ENCODE data around the gene MICAL2.

Gene MICAL2

GRCh38 chr11:12169822-12170221 lies 59.4 kb downstream of the MICAL2 start:
- DNase-seq (ENCODE audit: low read depth, low spot score) = no peak

- no peak for DNase-seq (ENCODE audit: low read depth, low spot score)
These were observed 60.1 kb downstream of the MICAL2 start for GRCh38 chr11:12170501-12170900.

- DNase-seq (ENCODE audit: low read depth, low spot score) = no peak
These were observed 60.6 kb downstream of the MICAL2 start for GRCh38 chr11:12170984-12171383.

DNA sequence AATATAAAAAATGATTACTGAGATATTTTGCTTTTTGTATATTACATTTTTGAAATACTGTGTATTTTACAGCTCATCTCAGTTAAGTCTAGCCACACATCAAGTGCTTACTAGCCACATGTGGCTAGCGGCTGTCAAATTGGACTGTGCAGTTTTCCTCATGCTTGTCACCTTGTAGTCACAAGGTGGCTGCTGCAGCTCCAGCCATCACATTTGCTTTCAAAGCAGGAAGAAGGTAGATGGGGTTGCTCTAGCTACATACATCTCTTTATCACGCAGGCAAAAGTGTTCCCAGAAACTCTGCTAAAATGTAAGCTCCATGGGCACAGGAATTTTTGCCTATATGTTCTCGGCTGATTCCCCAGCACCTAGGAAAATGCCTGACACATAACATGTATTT lies 61.5 kb downstream of the MICAL2 start:
- DNase-seq (ENCODE audit: low read depth, low spot score) = no peak

GRCh38 chr11:12172493-12173013 lies 62.2 kb downstream of the MICAL2 start:
- no peak for DNase-seq (ENCODE audit: low read depth, low spot score)

- DNase-seq (ENCODE audit: low read depth, low spot score) = no peak
These were observed 62.7 kb downstream of the MICAL2 start for GRCh38 chr11:12173111-12173510.

GRCh38 chr11:12174128-12174476 lies 63.7 kb downstream of the MICAL2 start:
- DNase-seq (ENCODE audit: low read depth, low spot score) = no peak

DNA sequence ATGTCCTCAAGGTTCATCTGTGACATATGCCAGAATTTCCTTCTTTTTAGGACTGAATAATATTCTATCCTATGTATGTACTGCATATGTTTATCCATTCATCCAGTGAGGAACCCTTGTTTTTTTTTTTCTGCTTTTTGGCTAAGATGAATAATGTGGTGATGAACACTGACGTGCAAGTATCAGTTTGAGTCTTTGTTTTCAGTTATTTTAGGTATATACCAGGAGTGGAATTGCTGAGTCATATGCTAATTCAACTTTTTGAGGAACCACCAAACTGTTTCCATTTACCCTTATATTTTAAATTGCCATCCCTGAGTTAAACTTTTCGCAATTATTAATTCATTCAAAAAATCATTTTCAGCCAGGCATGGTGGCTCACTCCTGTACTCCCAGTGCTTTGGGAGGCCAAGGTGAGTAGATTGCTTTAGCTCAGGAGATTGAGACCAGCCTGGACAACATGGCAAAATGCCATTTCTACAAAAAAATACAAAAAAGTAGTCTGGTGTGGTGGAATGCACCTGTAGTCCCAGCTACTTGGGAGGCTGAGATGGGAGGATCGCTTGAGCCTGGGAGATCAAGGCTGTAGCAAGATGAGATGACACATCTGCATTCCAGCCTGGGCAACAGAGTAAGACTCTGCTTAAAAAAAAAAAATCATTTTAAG lies 64.2 kb downstream of the MICAL2 start:
- DNase-seq (ENCODE audit: low read depth, low spot score) = no peak

- no peak for DNase-seq (ENCODE audit: low read depth, low spot score)
These were observed 65.4 kb downstream of the MICAL2 start for GRCh38 chr11:12175694-12176241.

DNA sequence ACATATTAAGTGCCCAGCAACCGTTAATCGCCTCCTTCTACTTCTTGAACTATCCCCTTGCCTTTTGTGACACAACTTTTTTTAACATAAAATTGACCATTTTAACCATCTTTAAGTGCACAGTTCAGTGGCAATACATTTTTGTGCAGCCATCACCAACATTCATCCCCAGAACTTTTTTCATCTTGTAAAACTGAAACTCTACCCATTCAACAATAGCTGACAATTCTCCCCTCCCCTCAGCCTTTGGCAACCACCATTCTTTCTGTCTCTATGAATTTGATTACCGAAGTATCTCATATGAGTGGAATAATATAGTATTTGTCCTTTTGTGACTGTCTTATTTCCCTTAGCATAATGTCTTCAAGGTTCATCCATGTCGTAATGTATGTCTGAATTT lies 66.0 kb downstream of the MICAL2 start:
- no peak for DNase-seq (ENCODE audit: low read depth, low spot score)

DNA sequence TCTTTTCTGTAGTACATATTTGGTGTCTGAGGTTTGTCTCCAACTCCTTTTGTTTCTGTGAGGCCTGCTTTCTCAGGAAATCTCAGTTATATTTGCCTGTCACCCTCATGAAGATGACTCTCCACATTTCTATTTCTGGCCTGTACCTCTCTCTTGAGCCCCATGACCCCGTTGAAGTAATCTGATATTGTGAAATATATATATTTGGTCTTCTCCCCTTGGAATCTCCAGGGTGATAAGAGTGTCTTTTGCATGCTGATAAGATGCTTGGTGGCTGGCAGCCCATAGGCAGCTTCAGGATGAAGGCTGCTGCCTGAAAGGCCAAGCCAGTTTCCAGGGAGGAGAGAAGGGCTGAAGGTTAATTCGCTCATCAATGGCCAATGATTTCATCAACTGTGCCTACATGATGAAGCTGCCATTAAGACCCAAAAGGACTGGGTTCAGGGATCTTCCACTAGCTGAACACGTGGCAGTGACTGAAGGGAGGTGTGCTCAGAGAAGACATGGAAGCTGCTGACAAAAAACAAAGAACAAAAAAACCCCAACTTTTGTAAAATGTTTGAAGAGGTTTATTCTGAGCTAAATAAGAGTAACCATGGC lies 67.4 kb downstream of the MICAL2 start:
- DNase-seq (ENCODE audit: low read depth, low spot score) = no peak

DNA sequence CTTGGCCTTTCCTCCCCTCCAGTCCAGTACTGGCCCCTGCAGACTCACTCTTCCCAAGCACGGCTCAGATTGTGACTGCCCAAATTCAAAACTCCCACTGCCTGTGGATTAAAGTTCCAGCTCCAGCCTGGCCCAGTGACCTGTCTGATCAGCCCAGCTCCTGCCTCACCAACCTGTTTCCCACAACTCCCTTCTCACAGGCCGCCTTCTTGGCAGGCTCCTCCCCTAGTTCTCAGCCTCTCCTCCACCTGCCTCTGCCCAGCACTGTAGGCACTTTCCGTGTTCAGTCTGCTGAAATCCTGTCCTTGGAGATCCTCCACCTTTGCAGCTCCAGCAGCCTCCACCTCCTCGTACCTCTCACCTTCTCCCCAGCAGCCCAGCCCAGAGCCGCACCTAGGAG lies 68.6 kb downstream of the MICAL2 start:
- no peak for DNase-seq (ENCODE audit: low read depth, low spot score)

GRCh38 chr11:12179531-12179930 lies 69.1 kb downstream of the MICAL2 start:
- DNase-seq (ENCODE audit: low read depth, low spot score) = no peak

DNA sequence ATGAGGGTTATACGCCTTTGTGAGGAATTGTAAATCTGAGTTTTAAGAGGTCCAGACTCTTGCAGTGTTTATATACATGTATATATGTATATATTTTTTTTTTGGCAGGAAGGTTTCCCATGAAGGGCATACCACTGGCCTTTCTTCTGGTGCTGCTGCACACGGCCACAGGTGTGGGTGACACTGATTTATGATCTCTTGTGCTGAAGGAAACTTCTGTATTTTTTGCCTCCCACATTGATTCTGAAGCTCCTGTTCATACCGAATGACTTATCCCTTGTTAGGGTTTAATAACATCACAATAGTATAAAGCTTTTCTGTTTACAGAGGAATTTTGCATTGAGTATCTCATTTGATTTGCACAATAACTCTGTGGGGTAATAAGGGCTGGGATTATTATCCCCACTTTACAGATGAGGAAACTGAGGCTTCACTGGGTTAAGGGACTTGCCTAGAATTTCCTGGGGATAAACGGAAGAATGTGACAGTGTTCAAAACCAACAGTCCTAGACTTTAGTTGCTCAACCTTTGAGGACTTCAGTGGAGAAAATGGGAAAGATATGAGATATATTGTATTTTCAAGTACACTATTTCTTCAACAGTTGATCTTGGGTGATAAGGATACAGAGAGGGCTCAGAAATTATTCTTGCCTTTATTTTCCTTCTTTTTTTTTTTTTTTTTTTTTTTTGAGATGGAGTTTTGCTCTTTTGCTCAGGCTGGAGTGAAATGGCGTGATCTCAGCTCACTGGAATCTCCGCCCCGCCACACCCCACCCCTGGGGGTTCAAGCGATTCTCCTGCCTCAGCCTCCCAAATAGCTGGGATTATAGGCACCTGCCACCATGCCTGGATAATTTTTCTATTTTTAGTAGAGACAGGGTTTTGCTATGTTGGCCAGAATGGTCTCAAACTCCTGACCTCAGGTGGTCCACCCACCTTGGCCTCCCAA lies 70.1 kb downstream of the MICAL2 start:
- no peak for DNase-seq (ENCODE audit: low read depth, low spot score)

DNA sequence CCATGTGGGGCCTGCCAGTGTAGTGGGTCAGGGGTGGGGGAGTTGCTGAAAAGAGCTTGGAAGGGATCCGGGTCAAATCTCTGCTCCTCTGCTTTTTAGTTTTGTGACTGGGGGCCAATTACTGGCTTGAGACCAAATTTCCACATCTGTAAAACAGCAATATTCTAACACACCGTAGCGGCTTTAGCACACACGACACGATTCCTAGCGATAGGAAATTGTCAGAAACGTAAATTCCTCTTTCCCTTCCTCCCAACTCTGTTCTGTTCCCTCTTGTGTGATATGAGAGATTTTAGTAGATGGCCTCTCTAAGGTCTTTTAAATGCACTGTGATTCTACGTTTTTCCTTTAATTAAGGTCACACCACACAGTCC lies 71.9 kb downstream of the MICAL2 start:
- DNase-seq (ENCODE audit: low read depth, low spot score) = no peak

GRCh38 chr11:12182676-12183541 lies 72.5 kb downstream of the MICAL2 start:
- no peak for DNase-seq (ENCODE audit: low read depth, low spot score)

GRCh38 chr11:12183827-12184620 lies 73.6 kb downstream of the MICAL2 start:
- DNase-seq (ENCODE audit: low read depth, low spot score) = no peak

DNA sequence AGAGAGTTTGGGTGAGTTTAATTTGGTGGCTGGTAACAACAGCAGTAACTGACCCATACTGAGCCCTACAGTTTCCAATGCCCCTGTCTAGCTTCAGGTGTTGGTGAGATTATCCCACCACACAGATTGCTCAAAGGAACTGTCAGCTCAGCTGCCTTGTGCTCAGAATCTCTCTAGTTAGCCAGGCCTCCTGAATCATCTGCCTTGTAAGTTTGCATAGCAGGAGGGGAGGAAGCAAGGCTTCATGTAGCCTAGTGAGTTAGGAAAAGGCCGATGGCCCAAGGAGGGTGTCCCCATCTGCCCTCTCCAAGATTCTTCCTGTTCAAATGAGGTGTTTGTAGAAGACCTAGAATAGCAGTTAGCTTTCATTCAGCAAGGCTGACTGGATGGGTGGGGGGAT lies 74.3 kb downstream of the MICAL2 start:
- DNase-seq (ENCODE audit: low read depth, low spot score) = no peak

DNA sequence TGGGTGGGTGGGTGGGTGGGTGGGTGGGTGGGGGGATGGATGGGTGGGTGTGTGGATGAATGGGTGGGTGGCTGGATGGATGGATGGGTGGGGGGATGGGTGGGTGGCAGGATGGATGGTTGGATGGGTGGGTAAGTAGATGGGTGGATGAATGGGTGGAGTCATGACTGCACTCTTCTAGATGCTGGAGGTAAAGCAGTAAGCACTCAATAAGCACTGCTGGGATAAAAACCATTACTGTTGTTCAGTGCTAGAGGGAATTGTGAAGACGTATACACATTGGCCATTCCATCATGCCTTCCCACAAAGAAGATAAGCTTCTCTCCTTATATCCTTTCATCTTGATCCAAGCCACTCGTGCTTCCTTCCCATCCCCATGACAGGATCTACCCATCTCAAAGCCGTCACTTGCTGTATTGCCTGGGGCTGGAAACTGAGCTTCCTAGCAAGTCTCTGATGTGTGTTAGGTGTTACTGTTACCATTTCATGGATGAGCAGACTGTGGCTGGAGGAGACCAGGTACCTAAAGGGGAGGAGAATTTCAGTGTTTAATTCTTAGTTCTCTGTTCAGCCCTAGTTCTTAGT lies 74.8 kb downstream of the MICAL2 start:
- no peak for DNase-seq (ENCODE audit: low read depth, low spot score)

GRCh38 chr11:12185914-12186313 lies 75.5 kb downstream of the MICAL2 start:
- DNase-seq (ENCODE audit: low read depth, low spot score) = no peak
